CD4-positive, alpha-beta T cell treated with Interleukin-2 at 100 ng/mL for 4 hours (primary cell): ENCODE data around the gene GPR18.
"Not testable (repeated sequence)": the region's sequence is repeated elsewhere in the genome, so short reads cannot be mapped to it uniquely, and the experiment has no call there.

Source experiments
- DNase-seq: peaks from one replicate; pipeline ENCODE4 v3.0.0-alpha.2; 2020; ENCODE audit warnings: low spot score

The GPR18 gene

GRCh38 chr13:99266827-99267226, 8.6 kb upstream of the GPR18 start:
- no peak for DNase-seq

- peak; percentile 76 for DNase-seq
Measured at GRCh38 chr13:99265821-99266426, 7.7 kb upstream of the GPR18 start.

DNA sequence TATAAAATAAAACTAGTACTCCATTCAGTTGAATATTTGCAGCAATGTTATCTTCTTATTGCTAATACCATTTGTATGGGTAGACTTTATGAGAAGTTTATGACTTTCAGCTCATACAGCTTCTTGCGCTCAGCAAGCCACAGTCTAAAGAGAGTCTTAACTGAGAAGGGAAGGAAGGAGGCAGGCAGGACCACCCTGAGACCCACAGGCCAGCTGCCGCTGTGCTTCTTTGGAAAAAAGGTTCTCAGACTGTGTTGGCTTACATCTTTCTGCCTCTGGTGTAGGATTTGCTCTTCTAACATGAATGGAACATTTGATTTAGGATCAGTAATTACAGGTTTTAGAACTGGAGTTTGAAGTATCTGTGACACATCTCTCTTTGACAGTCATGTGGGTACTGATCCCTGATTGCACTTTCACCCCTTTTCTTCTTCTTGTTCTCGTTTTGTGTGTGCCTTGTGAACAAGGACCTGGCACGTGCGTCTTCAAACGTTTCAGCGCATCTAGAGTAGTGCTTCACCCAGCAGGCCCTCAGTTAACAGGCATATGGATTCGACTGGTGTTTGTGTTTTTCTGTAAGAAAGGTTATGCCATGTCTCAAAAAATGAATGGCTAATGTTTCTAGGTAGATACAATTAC, 7.1 kb upstream of the GPR18 start:
- DNase-seq: no peak

- DNase-seq: no peak
Measured at GRCh38 chr13:99264051-99264450, 5.9 kb upstream of the GPR18 start.

DNA sequence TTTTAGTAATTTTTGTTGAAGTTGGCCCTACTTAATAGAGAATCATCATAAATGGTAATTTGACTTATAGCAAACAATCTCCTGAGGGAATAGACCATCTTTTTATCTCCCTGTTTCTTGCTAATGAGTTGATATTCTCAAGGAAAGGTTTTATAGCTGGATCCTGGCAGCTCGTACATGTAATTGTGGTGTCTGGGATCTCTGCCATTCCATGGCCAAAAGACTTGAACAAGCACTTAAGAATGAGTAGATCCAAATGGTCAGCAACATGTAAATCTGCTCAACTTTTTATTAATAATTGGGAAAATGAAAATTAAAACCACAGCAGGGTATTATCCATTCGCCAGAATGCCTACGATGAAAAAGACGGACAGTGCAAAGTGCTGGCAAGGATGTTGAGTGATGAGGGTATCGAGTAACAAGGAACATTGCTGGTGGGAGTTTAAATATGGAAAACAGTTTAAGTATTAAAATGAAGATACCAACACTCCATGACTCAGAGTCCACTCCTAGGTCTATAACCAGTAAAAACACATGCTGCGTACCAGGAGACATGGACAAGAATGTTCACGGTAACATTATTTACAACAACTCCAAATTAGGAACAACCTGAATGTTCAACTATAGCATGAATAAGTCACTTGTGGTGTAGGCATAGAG, 5.1 kb upstream of the GPR18 start:
- DNase-seq: no peak

DNA sequence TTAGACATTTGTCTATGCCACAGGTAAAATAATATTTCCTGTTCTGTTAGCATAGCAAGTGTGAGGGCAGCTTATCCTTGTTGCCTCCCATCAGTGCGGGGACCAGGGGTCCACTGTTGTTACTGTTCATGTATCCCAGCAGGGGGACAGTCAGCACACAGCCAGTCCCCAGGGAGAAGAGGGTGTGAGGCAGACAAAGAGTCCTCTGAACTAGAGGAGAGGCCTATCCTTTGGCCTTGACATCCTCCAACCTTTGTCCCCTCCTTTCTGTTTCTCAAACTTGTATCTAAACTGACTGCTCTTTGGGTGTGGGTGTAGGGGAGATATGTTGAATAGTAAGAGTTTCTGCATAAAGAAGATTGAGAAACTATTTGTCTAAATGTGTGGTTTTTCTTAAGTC, 2.9 kb upstream of the GPR18 start:
- DNase-seq: no peak

- no peak for DNase-seq
Measured at GRCh38 chr13:99260216-99260615, 2.0 kb upstream of the GPR18 start.

DNA sequence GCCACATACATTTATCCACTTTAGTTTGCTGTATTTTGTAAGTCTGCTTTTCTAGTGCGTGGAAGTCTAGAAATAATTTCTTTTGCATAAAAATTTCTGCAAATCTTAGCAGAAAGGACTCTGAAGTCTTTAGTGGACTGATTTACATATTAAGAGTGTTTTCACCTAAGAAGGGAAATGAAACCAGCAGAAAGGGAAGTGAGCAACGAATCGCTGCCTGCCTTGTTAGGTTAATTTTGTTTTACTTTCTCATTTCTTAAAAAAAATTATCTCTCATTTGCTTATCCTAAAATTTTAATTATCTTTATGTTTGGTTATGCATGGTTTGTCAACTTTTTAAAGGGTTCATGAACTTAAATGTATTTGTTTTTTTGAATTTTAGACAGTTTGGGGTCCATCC, 767 bp upstream of the GPR18 start:
- DNase-seq: peak; percentile 57

DNA sequence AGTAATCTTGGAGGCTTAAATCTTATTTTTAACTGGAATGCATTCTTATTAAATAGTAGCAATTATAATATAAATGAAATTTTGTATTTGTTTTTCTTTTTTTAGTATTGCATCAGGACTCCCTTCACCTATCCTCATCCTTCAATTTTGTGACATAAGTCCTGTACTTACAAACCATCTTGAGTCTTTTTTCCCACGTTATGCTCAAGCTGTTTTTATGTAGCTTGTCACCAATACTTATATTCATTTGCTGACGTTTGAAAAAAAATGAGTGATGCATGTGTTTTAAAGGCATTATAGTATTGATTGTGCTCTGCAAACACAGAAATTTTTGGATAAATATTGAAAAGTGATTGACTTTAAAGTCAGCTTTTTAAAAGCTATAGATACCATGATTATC, 888 bp downstream of the GPR18 start:
- DNase-seq: no peak

DNA sequence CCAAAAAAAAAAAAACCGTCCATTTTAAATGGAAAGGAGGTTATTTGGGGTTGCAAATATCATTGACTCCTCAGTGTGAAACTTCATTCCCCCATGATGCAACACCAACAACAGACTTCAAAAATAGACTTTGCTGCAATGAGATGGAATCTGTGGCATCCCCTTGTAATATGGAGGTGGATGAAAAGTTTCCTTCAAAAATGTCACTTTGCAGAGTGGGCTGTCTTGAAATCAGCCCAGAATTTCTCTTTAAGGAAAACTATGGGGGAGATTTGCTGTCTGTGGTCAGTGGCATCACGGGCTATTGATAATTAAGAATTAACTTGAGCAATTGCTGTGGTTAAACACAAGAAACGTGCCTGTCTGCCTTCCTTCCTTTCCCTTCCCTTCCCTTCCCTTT, 1.5 kb downstream of the GPR18 start:
- no peak for DNase-seq

DNA sequence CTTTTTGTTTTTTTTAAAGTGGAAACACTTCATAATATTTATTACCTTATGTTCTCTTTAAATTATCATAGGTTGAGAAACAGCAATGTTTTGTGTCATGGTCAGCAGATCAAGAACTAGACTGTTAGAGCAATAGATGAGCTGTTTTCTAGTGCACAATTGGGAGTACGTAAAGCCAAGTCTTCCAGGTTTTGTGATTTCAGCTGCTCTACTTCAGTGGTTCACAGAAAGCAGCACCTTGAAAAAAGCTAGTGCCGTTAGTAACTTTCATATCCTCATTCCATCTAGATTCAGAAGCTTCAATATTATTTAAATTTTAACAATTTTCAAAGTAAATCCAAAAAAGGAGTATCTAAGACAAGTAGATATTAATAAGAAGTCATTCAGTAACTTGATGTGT, 1.9 kb downstream of the GPR18 start:
- DNase-seq: no peak

DNA sequence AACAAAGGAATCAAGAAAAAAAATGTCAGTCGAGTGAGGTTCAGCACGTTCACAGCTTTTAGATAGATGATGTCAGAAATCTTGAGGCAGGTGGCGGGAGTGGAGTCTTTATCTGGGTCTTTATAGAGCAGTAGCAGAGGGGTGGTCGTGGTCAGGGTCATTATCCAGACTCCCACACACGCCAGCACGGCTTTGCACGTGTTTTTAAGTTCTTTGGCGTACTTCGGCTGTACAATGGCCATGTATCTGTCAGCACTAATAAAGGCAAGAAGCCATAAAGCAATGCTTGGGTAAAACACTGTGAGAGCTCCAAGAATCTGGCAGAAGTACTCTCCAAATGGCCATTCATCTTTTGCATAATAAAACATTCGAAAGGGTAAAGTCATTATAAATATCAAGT, 2.9 kb downstream of the GPR18 start:
- no peak for DNase-seq

DNA sequence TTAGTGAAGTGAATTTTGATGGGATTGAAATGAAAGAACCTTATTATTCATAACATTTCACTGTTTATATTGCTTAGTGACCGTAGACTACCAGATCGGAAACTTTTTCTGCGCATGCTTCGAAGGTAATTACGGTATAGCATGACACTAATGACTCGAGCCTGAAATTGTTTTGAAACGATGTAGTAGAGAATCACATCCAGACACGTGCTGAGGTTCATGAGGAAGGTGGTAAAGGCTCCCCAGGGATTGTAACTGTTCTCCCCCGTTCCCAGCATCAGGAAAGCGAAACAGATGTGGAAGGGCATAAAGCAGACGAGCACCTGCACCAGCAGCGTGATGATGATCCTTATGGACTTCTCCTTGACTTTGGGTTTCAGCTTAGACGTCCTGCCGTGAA, 3.3 kb downstream of the GPR18 start:
- no peak for DNase-seq

DNA sequence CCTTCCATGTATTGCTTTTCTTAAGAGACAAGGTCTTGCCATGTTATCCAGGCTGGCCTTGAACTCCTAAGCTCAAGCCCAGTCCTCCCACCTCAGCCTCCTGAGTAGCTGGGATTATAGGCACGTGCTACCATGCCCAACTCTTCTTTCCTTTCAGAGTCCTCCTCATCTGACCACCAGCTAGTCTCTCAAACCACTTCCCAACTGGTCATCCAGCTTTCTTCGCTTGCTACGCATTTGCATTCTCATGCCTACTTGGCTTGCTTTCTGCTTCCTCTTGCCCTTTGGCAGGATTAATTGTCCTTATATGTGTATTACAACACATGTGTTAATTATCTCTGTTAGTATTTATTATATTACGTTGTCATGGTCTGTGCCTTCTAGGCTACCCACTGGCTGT, 6.3 kb downstream of the GPR18 start:
- DNase-seq: no peak

DNA sequence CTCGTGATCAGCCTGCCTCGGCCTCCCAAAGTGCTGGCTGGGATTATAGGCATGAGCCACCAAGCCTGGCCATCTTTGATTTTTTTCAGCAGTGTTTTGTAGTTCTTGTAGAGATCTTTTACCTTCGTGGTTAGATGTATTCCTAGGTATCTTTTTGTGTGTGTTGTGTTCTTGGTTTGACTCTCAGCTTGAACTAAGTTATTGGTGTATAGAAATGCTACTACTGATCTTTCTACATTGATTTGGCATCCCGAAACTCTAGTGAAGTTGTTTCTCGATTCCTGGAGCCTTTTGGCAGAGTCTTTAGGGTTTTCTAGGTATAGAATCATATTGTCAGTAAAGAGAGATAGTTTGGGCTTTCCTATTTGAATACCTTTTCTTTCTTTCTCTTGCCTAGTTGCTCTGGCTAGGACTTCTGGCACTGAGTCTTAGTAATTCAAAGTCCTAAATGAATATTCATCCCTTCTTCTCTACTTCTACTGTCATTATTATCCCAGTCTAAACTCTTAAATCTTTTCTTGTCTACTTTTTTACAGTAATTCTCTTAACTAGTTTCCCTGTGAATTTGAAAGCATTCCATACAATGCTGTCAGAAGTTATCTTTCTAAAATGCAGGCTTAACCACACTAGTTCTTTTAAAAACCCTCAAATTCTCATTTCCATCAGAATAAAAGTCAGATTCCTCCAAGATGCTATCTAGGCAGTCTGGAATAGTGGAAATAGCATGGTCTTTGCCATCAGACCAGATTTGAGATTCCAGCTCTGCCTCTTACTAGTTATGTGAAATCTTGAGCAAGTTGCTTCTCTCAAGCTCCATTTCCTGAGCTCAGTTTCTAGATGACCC, 7.0 kb downstream of the GPR18 start:
- DNase-seq: no peak

- DNase-seq: not testable (repeated sequence)
Measured at GRCh38 chr13:99249606-99250005, 8.6 kb downstream of the GPR18 start.

DNA sequence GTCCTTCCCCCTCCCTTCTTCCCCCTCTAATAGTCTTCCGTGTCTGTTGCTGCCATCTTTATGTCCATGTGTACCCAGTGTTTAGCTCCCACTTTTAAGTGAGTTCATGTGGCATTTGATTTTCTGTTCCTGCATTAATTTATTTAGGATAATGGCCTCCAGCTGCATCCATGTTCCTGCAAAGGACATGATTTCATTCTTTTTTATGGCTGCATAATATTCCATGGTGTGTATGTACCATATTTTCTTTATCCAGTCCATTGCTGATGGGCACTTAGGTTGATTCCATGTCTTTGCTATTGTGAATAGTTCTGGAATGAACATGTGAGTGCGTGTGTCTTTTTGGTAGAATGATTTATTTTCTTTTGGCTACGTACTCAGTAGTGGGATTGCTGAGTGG, 9.0 kb downstream of the GPR18 start:
- DNase-seq: not testable (repeated sequence)

GRCh38 chr13:99246100-99246499, 12.1 kb downstream of the GPR18 start:
- DNase-seq: no peak

DNA sequence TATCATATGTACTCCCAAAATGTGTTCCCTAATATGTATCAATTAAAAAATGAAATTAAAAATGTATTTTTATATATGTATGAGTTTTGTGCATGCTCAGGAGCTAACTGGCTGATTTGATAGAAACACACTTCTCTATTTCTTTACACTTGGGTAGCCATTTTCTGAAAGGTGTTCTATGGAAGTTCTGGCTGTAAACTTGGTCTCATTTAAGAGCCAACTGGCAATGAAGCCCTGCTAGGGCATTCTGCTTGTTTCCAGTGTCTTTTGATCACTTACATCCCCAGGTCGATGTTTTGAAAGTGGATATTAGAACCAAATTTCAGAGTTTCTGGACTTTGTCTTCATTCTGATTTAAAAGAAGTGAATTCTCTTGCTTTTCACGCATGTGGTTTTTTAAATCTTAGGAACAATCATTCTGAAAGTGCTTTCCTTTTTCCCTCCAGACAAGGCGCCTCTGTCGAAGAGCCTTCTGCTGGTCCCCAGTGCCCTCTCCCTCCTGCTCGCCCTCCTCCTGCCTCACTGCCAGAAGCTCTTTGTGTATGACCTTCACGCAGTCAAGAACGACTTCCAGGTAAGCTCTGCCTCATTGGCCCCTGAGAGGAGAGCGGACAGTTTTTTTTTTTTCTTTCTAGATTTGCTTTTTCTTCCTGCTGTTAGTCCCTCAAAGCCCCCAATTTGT, 20.1 kb downstream of the GPR18 start:
- peak; percentile 41 for DNase-seq

- no peak for DNase-seq
Measured at GRCh38 chr13:99231721-99232120, 26.5 kb downstream of the GPR18 start.

DNA sequence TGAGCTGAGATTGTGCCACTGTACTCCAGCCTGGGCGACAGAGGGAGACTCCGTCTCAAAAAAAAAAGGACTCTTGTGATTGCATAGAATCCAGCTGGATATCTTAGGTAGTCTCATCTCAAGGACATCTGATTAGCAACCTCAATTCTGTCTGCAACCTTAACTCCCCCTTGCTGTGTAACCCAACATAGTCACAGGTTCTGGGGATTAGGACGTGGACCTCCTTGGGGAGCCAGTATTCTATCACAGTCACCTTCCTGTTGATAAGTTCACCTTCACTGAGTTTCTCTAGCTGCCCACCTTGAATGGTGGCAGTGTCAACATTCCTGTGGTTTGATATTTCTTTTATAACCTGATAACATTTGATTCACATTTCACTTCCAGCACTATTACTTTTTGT, 27.2 kb downstream of the GPR18 start:
- DNase-seq: no peak

- DNase-seq: not testable (repeated sequence)
Measured at GRCh38 chr13:99230588-99230987, 27.6 kb downstream of the GPR18 start.
